ENCODE data around the gene TDRD12. TPM values are rescaled to one million over a fixed set of nuclear protein-coding genes. Genes with fewer than 3 reads are reported as not detected.

TDRD12 gene
- polyA plus RNA-seq, 1 experiment = 0.07 TPM

DNA sequence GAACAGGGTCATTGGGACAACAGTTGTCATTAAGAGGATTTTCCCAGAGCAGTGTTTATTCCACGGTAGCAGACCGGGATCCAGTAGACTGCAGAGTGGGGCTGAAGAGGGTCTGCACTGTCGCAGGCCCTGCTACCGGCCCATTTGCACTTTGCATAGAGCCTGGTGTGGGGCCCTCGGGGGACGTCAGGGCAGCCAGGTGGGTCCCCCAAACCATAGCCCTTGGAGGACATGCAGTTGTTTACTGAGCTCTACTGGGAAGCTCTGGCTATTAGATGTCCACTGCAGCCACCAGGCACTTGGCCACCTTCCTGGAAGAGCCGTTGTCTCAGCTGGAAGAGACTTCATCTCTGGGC, 104.2 kb downstream of the TDRD12 start:
- Histone ChIP-seq H3K4me3 (ENCODE audit: low read depth, low read length) (no peak overlapping the region), H3K9me3 (ENCODE audit: control insufficient read depth, insufficient read depth, low read length) (no peaks in the 10 kb centered on the region; the same call in 1 of the 2 replicates), H3K27me3 (ENCODE audit: control insufficient read depth, insufficient read depth, low read length) (peaks cover 17% of the 10 kb centered on the region), H3K27ac (ENCODE audit: low read depth, low read length) (no peak overlapping the region)
- ChIA-PET POLR2A (no interaction called here), CTCF (no interaction called here)
- TF ChIP-seq, protein P1, sequence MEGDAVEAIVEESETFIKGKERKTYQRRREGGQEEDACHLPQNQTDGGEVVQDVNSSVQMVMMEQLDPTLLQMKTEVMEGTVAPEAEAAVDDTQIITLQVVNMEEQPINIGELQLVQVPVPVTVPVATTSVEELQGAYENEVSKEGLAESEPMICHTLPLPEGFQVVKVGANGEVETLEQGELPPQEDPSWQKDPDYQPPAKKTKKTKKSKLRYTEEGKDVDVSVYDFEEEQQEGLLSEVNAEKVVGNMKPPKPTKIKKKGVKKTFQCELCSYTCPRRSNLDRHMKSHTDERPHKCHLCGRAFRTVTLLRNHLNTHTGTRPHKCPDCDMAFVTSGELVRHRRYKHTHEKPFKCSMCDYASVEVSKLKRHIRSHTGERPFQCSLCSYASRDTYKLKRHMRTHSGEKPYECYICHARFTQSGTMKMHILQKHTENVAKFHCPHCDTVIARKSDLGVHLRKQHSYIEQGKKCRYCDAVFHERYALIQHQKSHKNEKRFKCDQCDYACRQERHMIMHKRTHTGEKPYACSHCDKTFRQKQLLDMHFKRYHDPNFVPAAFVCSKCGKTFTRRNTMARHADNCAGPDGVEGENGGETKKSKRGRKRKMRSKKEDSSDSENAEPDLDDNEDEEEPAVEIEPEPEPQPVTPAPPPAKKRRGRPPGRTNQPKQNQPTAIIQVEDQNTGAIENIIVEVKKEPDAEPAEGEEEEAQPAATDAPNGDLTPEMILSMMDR (IDR thresholded peaks at IDR 0.05; ENCODE audit: low read depth, low read length) = no peak
- DNase-seq (ENCODE audit: low read depth, low spot score) = no peak

DNA sequence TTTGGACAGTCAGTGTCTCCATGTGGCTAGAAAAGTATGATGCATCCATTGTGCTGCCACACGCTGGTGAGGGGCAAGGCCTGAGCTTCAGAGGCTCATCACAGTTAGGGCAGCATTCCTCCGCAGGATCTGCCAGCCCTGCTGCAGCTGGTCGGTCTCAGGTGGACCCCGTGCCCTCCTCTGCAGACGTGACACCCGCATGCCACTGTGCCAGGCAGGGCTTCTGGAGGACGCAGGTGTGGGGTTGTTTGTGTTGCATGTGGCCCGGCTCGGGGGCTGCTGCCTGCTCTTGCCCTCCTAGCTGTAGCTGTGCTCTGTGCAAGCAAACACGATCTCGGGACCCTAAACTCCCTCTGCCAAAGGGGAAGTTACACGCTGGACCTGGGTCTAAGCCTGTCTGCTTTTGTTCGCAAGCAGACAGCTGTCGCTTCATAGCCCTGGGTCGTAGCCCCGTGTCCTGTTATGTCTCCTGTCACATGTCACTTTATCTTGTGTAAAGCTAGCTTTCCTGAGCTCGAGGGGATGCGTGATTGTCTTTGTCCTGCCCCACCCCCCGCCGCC, 104.7 kb downstream of the TDRD12 start:
- H3K9me3 ChIP-seq (ENCODE audit: control insufficient read depth, insufficient read depth, low read length) = no peaks in the 10 kb centered on the region; the same call in 1 of the 2 replicates
- H3K27me3 ChIP-seq (ENCODE audit: control insufficient read depth, insufficient read depth, low read length) = peaks cover 17% of the 10 kb centered on the region
- CTCF ChIA-PET = no interaction called here
- POLR2A ChIA-PET = no interaction called here
- DNase-seq (ENCODE audit: low read depth, low spot score) = no peak
- H3K4me3 ChIP-seq (ENCODE audit: low read depth, low read length) = no peak overlapping the region
- TF ChIP-seq, protein P1 (IDR thresholded peaks at IDR 0.05; ENCODE audit: low read depth, low read length) = no peak
- no peak overlapping the region for H3K27ac ChIP-seq (ENCODE audit: low read depth, low read length)

DNA sequence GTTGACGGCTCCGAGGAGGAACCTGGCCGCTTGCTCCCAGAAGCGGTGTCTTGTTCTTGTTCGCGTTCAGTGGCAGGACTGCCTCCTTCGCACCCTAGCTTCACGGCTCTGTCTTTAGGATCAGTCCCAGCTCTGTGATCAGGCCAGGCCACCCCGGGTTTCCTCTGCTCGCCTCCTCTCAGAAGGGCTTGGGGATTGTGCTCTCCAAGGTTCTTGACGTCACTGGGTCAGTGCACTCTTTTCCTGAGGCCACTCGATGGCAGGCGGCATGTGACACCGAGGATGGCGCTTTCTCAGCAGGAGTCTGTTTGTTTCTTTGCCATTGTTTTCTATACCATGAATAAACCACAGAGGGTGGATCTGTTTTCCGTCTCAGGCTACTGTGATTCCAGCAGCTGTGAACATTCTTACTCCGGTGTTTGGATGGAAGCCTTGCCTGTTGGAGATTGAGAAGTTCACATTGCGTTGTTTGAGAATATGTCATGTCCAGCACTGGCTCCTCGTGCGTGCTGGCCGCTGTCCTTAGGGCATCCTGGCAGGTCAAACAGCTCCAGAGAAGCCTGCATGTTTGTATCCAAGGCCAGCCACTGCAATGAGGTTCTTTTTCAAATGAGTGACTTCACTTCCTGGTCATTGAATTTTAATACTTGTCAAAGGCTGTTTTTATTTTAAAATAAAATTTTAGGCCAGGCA, 105.5 kb downstream of the TDRD12 start:
- no peak overlapping the region for H3K27ac ChIP-seq (ENCODE audit: low read depth, low read length)
- H3K27me3 ChIP-seq (ENCODE audit: control insufficient read depth, insufficient read depth, low read length) = peaks cover 17% of the 10 kb centered on the region
- TF ChIP-seq, protein P1 (IDR thresholded peaks at IDR 0.05; ENCODE audit: low read depth, low read length) = no peak
- ChIA-PET POLR2A (no interaction called here), CTCF (no interaction called here)
- H3K4me3 ChIP-seq (ENCODE audit: low read depth, low read length) = no peak overlapping the region
- DNase-seq (ENCODE audit: low read depth, low spot score) = no peak
- H3K9me3 ChIP-seq (ENCODE audit: control insufficient read depth, insufficient read depth, low read length) = no peaks in the 10 kb centered on the region; the same call in 1 of the 2 replicates

DNA sequence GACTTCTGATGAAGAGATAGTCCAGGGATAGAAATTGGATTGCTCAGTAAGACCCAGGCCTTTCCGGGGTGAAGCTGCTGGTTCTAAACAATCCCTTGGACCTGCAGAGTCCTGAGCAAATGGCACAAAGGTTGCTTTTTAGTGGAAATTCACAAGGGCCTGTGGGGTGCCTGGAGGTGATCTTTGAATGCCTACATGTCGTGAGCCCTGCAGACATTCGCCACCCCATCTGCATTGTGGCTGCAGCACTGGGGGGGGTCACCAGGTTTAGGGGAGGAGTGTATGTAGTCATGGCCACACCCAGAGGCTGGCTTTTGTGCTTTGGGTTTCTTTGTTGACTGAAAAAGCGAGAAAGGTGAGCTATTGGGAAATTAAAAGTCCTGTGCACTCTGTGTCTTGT, 108.6 kb downstream of the TDRD12 start:
- peaks cover 14% of the 10 kb centered on the region for H3K27me3 ChIP-seq (ENCODE audit: control insufficient read depth, insufficient read depth, low read length)
- ChIA-PET POLR2A (no interaction called here), CTCF (no interaction called here)
- H3K4me3 ChIP-seq (ENCODE audit: low read depth, low read length) = no peak overlapping the region
- no peak overlapping the region for H3K27ac ChIP-seq (ENCODE audit: low read depth, low read length)
- no peaks in the 10 kb centered on the region; the same call in 1 of the 2 replicates for H3K9me3 ChIP-seq (ENCODE audit: control insufficient read depth, insufficient read depth, low read length)
- no peak for DNase-seq (ENCODE audit: low read depth, low spot score)
- TF ChIP-seq, protein P1 (IDR thresholded peaks at IDR 0.05; ENCODE audit: low read depth, low read length) = no peak

DNA sequence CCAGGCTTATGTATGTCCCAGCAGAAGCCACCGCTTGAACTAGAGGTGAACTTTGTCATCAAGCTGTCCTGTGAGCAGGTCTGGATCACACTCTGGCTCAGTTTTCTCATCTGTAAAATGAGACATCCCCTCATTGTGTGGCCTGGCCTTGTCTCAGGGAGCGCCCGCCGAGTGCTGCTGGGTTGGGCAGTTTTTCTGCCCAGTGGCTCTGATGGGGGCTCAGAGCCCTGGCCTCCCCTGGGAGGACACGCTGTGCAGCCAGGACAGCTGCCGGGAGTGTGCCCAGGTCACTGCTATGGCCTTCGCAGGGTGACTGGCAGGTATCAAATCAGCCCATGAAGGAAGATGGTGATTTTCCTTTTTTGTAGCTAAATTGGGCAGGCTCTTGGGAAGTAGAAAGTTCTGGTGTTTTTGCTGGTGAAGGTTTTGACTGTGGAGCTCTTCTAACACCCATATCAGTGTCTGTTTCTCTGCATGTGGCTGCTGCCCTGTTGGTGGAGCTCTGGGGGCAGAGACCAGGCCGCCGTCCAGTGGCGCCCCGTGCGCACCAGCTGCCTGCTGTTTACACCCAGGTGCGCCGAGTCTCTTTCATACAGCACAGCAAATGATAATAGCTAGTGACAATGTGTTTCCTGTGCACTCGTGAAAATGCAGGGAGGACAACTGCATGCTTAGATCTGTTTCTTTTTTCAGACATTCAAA, 109.2 kb downstream of the TDRD12 start:
- Histone ChIP-seq H3K27me3 (ENCODE audit: control insufficient read depth, insufficient read depth, low read length) (peaks cover 11% of the 10 kb centered on the region), H3K9me3 (ENCODE audit: control insufficient read depth, insufficient read depth, low read length) (no peaks in the 10 kb centered on the region; the same call in 1 of the 2 replicates), H3K4me3 (ENCODE audit: low read depth, low read length) (no peak overlapping the region), H3K27ac (ENCODE audit: low read depth, low read length) (no peak overlapping the region)
- no peak for DNase-seq (ENCODE audit: low read depth, low spot score)
- TF ChIP-seq, protein P1 (IDR thresholded peaks at IDR 0.05; ENCODE audit: low read depth, low read length) = no peak
- CTCF ChIA-PET = no interaction called here
- POLR2A ChIA-PET = no interaction called here
